HG03575 (cell line): ENCODE results near the gene SCGB1A1.

Experiments
- ATAC-seq: cut with Tn5 transposase; IDR thresholded peaks from one replicate; pipeline ENCODE4 v1.9.1; 2021; ENCODE audit not compliant: unreplicated experiment, insufficient number of reproducible peaks, low FRiP score; ENCODE audit errors: extremely low read depth

SCGB1A1 gene

DNA sequence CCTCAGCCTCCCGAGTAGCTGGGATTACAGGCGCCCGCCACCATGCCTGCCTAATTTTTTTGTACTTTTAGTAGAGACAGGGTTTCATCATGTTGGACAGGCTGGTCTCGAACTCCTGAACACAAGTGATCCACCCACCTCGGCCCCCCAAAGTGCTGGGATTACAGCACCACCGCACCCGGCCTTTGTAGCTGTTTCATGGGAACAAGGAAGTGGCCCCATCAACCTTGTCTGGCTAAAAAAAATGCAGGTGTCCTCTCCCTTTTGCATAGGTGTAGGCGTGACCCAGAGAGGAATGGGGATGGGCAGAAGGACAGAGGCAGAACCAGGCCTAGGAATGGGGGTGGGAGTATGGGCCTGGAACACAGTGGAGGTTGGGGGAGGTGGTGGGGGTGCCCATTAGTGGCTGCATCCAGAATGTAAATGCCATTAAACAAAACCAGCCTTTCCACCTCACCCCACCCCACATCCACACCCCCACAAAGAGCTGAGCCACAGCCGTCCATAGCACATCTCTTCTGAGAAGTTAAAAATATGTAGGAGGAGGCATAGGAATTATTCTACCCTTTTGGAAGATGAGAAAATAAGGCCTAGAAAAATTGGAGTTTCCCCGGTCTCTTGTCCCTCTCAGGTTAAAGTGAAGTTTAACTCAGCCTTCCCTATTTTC is 22.8 kb upstream of the SCGB1A1 start:
- ATAC-seq: no peak

DNA sequence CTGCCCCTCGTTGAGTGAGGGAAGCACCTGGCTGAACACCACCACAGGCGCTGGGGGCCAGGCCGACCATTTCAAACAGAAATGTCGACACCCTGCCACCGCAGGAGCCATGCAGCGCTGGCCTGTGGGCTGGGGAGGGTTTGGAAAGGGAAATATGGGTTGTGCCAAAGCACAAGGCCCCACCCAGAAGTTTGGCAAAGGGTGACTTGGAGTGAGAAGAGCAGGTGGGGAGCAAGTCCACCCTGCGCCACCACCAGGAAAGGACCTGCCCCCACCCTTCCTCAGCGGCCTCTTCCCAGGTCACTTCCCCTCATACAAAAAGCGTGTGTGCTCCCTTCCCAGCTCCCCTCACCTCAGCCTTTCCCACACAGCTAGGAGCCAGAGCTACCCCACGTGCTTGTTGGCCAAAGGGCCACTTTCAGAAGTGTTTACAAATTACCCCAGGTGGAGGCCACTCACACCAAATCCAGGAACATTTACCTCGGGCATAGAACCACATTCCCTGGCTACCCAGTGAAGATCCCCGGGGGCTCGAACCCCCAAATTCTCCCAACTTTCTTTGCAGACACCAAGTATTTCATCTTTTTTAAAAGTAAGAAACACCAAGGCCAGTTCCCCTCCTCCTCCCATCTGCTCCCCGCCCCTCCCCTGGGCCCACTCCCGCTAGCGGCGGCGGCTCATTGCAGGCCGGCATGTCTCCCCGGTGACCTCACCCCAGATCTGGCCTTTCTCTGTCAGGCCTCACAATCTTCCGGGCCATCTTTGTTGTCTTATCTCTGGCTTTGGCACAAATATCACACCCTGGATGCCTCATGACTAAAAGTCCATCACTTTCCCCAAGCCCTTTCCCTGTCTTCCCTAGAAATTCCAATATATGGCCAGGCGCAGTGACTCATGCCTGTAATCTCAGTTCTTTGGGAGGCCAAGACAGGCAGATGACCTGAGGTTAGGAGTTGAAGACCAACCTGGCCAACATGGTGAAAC is 20.5 kb upstream of the SCGB1A1 start:
- no peak for ATAC-seq

DNA sequence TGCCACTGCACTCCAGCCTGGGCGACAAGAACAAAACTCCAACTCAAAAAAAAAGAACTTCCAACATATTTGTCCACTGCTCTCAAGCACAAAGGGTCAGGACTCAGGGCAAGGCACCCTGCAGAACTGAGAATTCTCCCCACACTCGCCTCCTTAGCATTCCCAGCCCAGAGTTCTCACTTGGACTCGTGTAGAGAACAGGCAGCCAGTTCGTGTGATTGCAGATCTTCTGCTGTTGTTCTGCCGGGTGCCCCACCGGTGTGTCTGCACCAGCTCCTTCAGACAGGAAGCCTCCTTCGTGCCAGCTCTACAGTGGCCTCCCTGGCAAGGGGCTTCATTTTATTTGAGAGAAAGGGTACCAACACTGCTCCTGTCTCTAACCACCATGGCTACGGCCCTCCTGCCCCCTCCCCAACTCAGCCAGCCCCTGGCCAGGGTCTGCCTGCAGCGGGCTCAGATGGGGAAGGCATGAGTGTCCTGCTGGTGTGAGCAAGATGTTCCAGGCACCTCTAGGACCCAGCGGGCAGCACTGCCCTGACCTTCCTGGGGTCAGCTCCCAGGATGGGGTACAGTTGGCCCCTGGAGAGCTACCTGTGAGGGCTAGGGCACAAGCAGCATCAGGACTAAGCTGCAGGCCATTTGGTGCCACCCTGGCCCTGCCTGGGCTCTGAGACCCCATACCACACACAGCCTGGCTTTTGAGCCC is 19.5 kb upstream of the SCGB1A1 start:
- ATAC-seq: no peak

DNA sequence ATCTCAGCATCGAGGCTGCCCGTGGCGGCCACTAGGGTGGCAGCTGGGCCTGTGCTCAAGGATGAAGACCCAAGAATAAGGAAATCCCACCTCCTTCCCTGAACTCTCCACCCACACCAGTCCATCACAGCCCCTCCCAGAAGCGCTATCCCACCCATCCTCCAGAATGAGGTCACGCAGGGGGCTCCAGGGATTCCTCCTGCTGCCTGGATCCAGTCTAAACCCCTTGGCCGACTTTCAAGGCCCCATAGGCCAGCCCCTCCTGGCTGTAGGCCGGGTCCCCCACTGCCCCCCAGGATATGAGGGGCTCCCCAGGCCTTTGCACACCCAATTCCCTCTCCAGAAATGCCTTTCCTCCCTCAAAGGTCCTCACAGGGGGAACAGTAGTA is 19.0 kb upstream of the SCGB1A1 start:
- no peak for ATAC-seq

DNA sequence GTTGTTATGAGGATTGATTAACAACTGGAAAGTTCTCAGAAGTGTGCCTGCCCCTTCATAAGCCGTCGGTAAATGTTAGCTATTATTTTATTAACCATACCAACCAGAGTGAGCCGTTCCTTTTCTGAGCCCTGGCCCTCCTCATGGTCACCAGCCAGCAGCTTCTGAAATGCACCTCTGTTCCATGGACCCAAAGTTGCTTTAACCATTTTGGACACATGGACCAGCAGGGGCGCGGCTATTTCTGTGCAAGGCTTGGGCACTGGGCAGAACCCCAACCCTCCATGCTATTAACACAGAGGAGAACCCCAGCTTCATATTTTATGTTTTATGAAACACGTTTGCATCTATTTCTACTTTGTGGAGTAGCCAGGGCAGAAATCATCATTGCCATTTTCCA is 18.6 kb upstream of the SCGB1A1 start:
- no peak for ATAC-seq

DNA sequence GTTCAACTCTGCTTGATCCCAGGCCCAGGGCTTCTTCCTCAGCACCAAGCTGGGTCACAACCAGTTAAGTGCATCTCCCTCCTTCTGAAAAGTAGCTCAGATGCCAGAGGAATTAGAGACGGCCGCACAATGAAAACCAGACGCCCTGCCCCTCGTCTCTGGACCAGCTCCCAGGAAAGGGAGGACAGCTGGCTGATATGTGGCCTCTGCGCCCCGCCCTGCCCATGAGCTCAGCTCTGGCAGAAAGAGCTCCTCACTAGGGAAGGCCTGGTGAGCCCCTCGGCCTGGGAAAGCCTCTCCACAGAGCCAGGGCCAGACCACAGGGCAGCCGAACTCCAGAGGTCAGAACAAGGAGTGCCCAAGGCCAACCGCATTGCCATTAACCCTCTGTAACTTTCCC is 18.1 kb upstream of the SCGB1A1 start:
- ATAC-seq: no peak

DNA sequence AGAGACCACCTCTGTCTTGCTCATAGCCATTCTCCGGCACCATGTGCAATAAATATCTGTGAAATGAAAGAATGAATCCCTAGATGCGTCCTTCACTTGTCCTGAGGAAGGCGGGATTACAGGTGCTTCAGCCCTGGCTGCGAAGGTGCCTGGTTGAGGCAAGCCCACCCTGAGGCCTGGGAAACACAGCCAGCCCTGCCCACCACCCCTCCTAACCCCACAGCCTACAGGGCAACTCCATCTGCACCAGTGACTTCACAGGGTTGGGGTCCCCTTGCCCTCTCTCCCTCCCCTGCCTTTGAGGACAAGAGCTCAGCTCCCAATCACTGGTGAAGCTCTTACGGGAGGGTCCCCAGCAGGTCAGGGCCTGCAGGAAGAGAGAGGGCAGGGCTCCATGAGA is 17.5 kb upstream of the SCGB1A1 start:
- ATAC-seq: no peak

DNA sequence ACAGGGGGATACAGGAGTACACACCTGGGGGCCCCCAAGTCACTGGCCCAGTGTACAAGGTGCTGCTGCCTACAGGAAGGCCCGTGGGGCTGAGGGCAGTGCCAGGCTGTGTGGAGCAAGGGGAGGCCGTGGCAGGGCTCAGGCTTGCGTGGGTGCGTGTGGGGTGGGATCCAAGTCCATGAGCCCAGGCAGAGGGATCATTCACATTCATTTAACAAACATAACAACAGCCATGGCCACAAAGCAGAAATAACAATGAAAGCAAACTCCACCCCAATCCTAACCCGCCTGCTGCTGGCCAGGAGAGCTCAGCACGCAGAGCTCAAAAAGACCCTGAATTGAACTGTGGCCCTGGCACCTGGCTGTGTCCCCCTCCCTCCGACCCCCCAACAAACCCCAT is 17.0 kb upstream of the SCGB1A1 start:
- no peak for ATAC-seq

DNA sequence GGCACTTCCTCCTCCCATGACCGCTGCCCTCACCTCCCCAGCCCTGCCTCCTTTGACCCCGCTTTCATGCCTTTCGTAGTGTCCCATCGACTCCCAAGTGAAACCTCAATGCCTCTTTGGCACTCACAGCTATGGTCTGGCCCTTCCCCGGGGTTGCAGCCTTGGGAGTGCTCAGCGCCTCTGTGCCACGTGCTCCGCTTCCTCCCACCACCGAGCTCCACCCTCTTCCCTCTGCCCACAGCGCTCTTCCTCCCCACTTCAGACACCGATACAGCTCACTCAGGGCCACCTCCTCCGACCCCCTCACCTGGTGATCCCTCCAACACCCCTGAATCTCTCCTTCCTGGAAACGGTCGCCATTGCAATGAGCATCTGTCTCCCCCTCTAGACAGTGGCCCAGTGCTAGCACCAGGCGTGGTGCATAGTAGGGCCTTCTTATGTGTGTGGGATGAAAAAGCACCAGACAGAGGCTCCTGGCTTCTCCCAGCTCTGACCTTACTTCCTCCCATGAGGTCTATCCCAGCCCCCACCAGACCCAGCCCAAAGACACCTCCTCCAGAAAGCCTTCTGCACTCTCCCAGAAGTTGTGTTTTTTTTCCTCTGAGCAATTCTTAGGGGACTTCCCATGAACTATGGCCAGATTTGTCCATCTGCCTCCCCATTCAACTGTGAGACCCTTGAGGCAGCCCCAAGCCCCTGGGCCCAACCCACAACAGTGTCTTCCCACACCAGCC is 16.4 kb upstream of the SCGB1A1 start:
- no peak for ATAC-seq

DNA sequence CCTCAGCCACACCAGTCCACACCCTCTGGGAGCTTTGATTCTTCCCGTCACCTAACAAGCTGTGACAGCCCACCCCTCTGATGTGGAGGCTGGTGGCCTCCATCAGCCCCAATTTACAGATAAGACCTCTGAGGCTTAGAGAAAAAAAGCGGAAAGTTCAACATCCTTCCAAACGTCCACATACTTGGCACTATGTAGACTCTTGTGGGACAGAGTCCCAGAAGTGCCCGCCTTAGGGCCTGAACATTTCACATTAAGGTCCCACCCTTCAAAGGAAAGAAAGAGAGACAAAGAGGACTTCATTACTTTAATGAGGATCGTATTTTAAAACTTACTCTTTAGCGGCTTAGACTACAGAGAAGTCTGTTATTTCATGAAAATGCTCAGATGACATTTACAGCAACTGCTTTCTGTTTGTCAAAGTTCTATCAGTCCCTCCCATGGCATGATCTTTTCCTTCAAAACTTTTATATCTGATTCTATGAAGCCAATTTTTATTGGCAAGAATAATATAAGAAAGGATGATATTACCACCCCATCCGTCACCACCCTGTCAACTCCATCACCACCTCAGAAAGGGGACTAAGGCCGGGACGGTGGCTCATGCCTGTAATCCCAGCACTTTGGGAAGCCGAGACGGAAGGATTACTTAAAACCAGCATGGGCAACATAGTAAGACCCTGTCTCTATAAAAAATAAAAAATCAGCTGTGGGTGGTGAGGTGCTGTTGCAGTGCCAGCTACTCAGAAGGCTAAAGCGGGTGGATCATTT is 15.7 kb upstream of the SCGB1A1 start:
- no peak for ATAC-seq

DNA sequence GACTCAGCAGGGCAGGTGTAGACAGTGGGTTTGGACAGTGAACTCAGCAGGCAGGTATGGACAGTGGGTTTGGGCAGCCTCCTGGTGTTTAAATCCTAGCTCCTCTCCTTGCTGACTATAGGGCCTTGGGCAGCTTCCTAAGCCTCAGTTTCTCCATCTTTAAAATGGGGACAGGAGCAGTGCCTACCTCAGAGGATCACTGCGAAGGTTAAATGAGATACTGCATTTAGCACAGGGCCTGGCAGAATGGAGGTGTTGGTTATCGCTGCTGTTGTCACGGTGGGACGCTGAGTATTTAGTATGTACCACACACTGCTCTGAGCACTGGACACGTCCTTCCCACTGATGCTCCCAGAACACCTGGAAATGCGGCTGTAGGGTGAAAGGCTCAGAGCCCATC is 14.4 kb upstream of the SCGB1A1 start:
- ATAC-seq: no peak

DNA sequence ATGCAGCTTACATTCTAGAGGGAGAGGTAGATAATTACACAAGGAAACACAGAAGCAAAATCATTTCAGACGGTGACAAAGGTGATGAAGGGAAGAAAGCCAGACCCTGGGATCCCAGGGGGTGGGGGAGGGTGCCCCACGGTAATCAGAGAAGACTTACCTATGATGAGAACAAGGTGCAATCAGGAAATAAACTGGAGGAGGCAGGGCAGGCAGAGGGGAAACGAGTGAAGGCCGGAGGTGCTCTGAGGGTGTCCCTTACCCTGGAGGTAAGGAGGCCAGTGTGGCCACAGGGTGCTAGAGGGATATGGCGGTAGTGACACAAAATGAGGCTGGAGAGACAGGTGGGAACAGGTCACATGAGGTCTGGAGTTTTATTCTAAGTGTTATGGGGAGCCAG is 13.9 kb upstream of the SCGB1A1 start:
- ATAC-seq: no peak

DNA sequence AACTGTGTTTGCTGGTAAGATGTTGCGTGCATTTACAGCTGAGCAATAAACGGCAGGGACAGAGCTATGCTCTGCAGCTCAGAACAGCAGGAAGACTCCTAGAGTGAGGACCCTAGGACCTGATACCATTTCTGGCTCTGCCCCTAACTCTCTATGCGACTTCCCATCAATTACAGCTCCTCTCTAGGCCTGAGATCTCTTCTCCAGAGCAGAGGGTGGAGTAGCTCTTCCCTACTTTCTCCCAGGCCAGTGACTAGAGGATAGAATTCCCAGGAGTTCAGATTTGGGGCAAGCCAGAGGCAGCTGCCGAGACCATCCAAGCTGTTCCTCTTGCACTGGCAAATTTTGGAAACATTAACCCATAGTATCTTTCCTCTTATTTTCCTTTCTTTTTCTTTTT is 12.8 kb upstream of the SCGB1A1 start:
- ATAC-seq: no peak

DNA sequence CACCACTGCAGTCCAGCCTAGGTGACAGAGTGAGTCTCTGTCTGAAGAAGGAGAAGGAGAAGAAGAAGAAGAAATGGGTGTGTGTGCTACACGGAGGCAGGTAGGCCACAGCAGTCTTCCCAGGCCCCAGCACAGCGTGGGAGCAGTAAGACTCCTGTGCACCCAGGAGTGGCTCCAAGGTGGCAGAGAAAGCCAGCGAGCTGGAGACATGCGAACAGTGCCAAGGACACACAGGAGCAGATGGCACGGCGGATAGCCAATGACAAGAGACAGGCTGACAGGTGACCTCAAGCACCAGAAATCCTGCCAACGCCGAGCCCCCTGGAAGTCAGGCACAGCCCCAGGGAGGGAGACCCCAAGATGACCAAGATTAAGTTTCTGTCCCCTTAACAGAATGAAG is 9.0 kb upstream of the SCGB1A1 start:
- ATAC-seq: no peak

DNA sequence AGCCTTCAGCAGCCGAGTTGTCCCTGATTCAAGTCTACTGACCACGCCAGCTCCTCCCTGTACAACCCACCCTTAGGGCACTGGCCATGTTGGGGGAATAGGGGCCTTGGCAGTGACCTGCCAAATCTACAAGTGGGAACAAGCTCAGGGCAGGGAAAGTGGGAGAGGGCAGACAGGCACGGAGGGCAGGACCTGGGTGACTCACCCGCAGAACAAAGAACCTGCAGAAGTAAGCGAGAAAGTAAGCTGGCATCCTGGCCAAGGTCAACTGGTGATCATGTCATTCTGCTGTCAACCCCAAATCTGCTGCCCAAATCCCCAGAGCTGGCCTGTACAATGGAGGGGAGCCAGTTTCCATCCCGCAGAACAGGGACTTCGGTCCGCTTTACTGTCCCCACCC is 7.9 kb upstream of the SCGB1A1 start:
- no peak for ATAC-seq

DNA sequence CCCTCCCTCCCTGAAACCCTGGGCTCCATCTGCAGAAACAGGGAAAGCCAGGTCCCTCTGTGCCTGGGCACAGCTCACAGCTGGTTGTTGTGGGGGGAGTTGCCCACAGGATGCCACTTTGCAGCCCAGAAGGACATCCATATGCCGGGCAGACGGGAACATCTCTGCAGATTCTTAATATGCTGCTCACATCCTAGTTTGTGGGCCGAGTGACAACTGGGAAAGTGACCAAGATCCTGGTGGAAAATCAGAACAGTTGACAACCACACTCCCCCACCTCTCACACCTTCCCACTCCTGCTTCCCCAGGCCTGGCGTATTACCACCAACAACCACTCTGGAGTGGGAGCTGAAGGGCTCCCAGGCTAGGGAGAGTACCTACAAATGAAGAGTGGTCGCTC is 7.3 kb upstream of the SCGB1A1 start:
- ATAC-seq: no peak

DNA sequence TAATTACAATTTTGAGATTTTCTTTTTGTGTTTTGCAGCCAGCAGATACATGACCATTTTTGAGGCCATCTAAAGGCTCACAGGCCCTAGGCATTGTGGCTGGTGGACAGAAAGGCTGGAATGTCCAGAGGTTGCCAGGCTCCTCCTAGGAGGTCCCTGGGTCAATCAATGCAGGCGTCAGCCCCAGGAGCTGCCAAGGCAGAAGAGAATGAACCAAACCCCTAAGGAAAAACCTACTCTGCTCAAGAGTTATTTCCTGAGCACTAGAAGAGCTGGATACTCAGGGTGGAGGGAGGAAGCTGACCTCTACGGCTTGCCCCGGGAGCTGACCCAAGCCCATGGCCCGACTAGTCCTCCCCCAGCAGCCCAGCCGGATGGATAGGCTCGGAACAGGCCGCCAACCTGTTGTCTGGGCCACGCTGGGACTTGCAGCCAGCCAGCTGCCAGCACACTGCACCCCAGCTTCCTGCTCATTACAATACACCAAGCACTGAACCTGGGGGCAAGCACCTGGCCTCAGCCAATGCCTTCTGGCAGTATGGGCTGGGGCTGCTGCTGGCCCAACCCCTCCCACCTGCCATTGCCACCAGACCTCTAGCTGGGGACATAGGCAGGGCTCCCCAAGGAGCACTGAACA is 5.7 kb upstream of the SCGB1A1 start:
- ATAC-seq: no peak

DNA sequence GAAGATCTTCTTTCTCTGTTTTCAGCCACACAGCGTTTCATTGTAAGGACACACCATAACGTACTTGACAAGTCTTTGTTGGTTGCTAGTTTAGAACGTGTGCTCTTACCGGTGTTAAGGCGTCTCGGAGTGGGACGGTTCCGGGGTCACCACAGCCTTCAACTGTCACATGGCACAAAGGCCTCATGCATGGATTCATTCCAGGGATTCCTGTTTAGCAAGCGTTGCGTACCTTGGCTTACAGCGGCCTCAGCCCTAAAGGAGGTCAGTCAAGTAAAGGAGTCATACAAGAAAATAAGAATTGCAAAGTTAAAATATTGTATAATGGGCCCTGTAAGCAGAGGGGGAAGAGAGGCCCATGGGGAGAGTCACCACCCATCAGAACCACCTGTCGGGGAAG is 2.2 kb upstream of the SCGB1A1 start:
- no peak for ATAC-seq
